Smooth muscle cell (in vitro differentiated cells): Measurements from ENCODE around the gene PGF. TPM values are rescaled to one million over a fixed set of nuclear protein-coding genes. Genes with fewer than 3 reads are reported as not detected.

Source experiments
- DNase-seq: peaks from one replicate; lab custom pipeline; 2025; ENCODE audit not compliant: unreplicated experiment; lab: John Stamatoyannopoulos, UW
- H2AFZ ChIP-seq: fragments of 200-600 bp; sonication (generic); 2 replicates; pipeline ENCODE4 v1.6.0; 2016; ENCODE audit warnings: antibody characterized with exemption, low read depth, mild to moderate bottlenecking
- H3F3A ChIP-seq: fragments of 200-600 bp; sonication (generic); 2 replicates; pipeline ENCODE4 v1.6.0; 2017; ENCODE audit warnings: antibody characterized with exemption, low read depth
- H3K27ac ChIP-seq: fragments of 200-600 bp; sonication (generic); 2 replicates; pipeline ENCODE4 v1.5.1; 2016; ENCODE audit warnings: low read depth, mild to moderate bottlenecking
- H3K27me3 ChIP-seq: fragments of 200-600 bp; sonication (generic); 2 replicates; pipeline ENCODE4 v1.6.1; 2016; ENCODE audit warnings: low read depth, mild to moderate bottlenecking
- H3K36me3 ChIP-seq: fragments of 200-600 bp; sonication (generic); 2 replicates; pipeline ENCODE4 v1.5.1; 2016; ENCODE audit warnings: low read depth
- H3K4me1 ChIP-seq: fragments of 200-600 bp; sonication (generic); 2 replicates; pipeline ENCODE4 v1.5.1; 2016; ENCODE audit warnings: low read depth
- H3K4me2 ChIP-seq: fragments of 200-600 bp; sonication (generic); 2 replicates; pipeline ENCODE4 v1.6.0; 2016; ENCODE audit warnings: mild to moderate bottlenecking
- H3K4me3 ChIP-seq: fragments of 200-600 bp; sonication (generic); 2 replicates; pipeline ENCODE4 v1.5.1; 2016; ENCODE audit warnings: mild to moderate bottlenecking
- H3K79me2 ChIP-seq: fragments of 200-600 bp; sonication (generic); 2 replicates; pipeline ENCODE4 v1.6.0; 2016; ENCODE audit warnings: low read depth, mild to moderate bottlenecking
- H3K9ac ChIP-seq: fragments of 200-600 bp; sonication (generic); 2 replicates; pipeline ENCODE4 v1.6.0; 2016; ENCODE audit warnings: low read depth
- H3K9me3 ChIP-seq: fragments of 200-600 bp; sonication (generic); replicated peaks from 2 replicates; pipeline ENCODE4 v1.5.1; 2016; ENCODE audit warnings: low read depth
- H4K20me1 ChIP-seq: fragments of 200-600 bp; sonication (generic); 2 replicates; pipeline ENCODE4 v1.6.0; 2016; ENCODE audit warnings: low read depth
- CTCF ChIP-seq: fragments of 200-600 bp; sonication (generic); IDR thresholded peaks from 2 replicates; pipeline ENCODE4 v1.5.1; 2017; ENCODE audit warnings: borderline replicate concordance, mild to moderate bottlenecking, antibody characterized with exemption; ENCODE audit not compliant: insufficient read depth, poor library complexity, severe bottlenecking
- WGBS: methylation state at CpG from one replicate; pipeline ENCODE4 v1.1.7; 2016; ENCODE audit warnings: low lambda C conversion rate; 5-methylcytosine and 5-hydroxymethylcytosine counted together
- polyA plus RNA-seq: library from polyadenylated mRNA; unstranded; fragments of >200 nt; fragmentation: Nextera tagmentation; extraction: Ambion mirVana; gene quantifications from 2 replicates; pipeline ENCODE4 v1.2.1, GENCODE V29; 2016
- total RNA-seq: library from RNA; depleted of rRNA; stranded (reverse); fragments of >200 nt; gene quantifications from 2 replicates; pipeline ENCODE4 v1.2.3, GENCODE V29; 2014

The PGF gene
- total and polyA plus RNA-seq, 2 experiments from 2014 or later, result 15.4 to 30.6 TPM

DNA sequence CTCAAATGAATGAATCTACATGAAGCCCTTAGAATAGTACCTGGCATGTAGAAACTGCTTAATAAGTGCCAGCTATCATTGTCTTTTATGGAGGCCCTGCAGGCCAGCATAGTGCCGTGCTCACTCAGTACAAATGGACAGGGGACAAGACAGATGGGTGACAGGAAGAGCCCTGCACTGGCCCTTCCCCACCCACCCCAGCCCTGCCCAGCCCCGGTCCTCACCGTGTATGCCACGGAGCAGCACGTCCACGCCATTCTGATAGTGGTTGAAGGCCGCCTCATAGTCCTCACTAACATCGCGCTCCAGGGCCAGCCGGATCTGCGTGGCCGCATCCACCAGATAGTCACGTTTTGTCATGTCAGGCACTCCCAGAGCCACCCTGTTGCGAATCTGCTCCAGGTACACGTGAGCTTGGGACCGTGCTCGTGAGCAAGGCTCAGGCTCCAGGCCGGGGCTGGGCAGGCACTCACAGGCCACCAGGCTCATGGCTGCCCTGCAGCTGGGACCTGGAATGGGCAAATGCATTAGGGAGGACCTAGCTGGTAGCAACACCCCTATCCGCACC is 34.3 kb downstream of the PGF start:
- Histone ChIP-seq H3K4me1 (no peaks in the 10 kb centered on the region), H4K20me1 (no peaks in the 10 kb centered on the region), H3K36me3 (no peaks in the 10 kb centered on the region), H3K27ac (no peak overlapping the region), H3K9me3 (no peaks in the 10 kb centered on the region), H3K27me3 (peaks cover 14% of the 10 kb centered on the region), H2AFZ (no peak overlapping the region), H3K4me3 (no peak overlapping the region), H3K79me2 (no peaks in the 10 kb centered on the region), H3K4me2 (no peak overlapping the region), H3F3A (no peaks in the 10 kb centered on the region), H3K9ac (no peak overlapping the region)
- WGBS, result 92% methylated on average over 15 of the region's 19 CpGs
- TF ChIP-seq CTCF, result no peak
- DNase-seq, result no peak

GRCh38 chr14:74920281-74920680 is 35.1 kb downstream of the PGF start:
- Histone ChIP-seq H3K4me1 (no peaks in the 10 kb centered on the region), H3K36me3 (no peaks in the 10 kb centered on the region), H2AFZ (no peak overlapping the region), H3K9ac (no peak overlapping the region), H3K9me3 (no peaks in the 10 kb centered on the region), H3K4me3 (no peak overlapping the region), H4K20me1 (no peaks in the 10 kb centered on the region), H3K27ac (no peak overlapping the region), H3K4me2 (no peak overlapping the region), H3F3A (no peaks in the 10 kb centered on the region), H3K27me3 (peaks cover 11% of the 10 kb centered on the region), H3K79me2 (no peaks in the 10 kb centered on the region)
- TF ChIP-seq CTCF, result no peak
- WGBS, result 92% methylated on average over 4 of the region's 4 CpGs
- DNase-seq, result no peak

- Histone ChIP-seq H3K9ac (no peak overlapping the region), H3K79me2 (no peaks in the 10 kb centered on the region), H3K4me3 (no peak overlapping the region), H3K36me3 (no peaks in the 10 kb centered on the region), H3F3A (no peaks in the 10 kb centered on the region), H3K4me1 (no peaks in the 10 kb centered on the region), H4K20me1 (no peaks in the 10 kb centered on the region), H3K27ac (no peak overlapping the region), H2AFZ (no peak overlapping the region), H3K27me3 (peaks cover 11% of the 10 kb centered on the region), H3K9me3 (no peaks in the 10 kb centered on the region), H3K4me2 (no peak overlapping the region)
- WGBS, result 85% methylated on average over 18 of the region's 22 CpGs
- DNase-seq, result no peak
- no peak for TF ChIP-seq CTCF
These were observed 35.8 kb downstream of the PGF start for GRCh38 chr14:74919421-74920165.
